CD4-positive, alpha-beta T cell (primary cell): Measurements from ENCODE around the gene LASP1. TPM values are rescaled to one million over a fixed set of nuclear protein-coding genes. Genes with fewer than 3 reads are reported as not detected.

ENCODE experiments used
- ATAC-seq: fragments of 200-7000 bp; cut with Tn5 transposase; one replicate; pipeline ENCODE4 v1.10.0; 2022; ENCODE audit warnings: mild to moderate bottlenecking; ENCODE audit not compliant: poor library complexity
- CTCF ChIA-PET: fragments of 350-600 bp; sonication (Branson Sonifier 250); formaldehyde crosslinking; loops from one replicate; lab custom pipeline; 2021; ENCODE audit warnings: antibody characterized with exemption, inconsistent platforms; lab: Charles Lee
- POLR2A ChIA-PET: fragments of 350-600 bp; sonication (Branson Sonifier 250); formaldehyde crosslinking; loops from one replicate; lab custom pipeline; 2021; ENCODE audit warnings: antibody characterized with exemption, inconsistent platforms; lab: Charles Lee
- DNase-seq, 14 experiments: peaks; one replicate each; pipeline ENCODE4 v3.0.0-alpha.2; 2013 to 2020; ENCODE audit warnings: mixed read lengths in 2 of 14
- H3K27ac ChIP-seq, 2 donors: one replicate each; pipeline versions ENCODE4 v1.5.1 to v1.7.0; 2013; ENCODE audit warnings: low read length in 2 of 2, low read depth in 1 of 2, mild to moderate bottlenecking in 1 of 2
- H3K27me3 ChIP-seq, 2 experiments: 1 replicate in 1 of 2; 2 replicates in 1 of 2; pipeline versions ENCODE4 v1.6.1 to v1.7.0; 2013; ENCODE audit warnings: low read length in 2 of 2, control low read depth in 1 of 2, mild to moderate bottlenecking in 1 of 2, moderate library complexity in 1 of 2; ENCODE audit not compliant: insufficient read depth in 2 of 2, control insufficient read depth in 1 of 2
- H3K36me3 ChIP-seq: one replicate; pipeline ENCODE4 v1.6.1; 2013; ENCODE audit warnings: low read length, control low read depth; ENCODE audit not compliant: insufficient read depth
- H3K4me1 ChIP-seq: one replicate; pipeline ENCODE4 v1.6.1; 2013; ENCODE audit warnings: low read length, control low read depth; ENCODE audit not compliant: insufficient read depth
- H3K4me3 ChIP-seq: one replicate; pipeline ENCODE4 v1.5.1; 2013; ENCODE audit warnings: mild to moderate bottlenecking, low read length, moderate library complexity
- H3K9me3 ChIP-seq, 2 experiments: 1 replicate in 1 of 2; 2 replicates in 1 of 2; pipeline versions ENCODE4 v1.6.1 to v1.7.0; 2013; ENCODE audit warnings: low read length in 2 of 2, mild to moderate bottlenecking in 2 of 2, control low read depth in 1 of 2, moderate library complexity in 1 of 2; ENCODE audit not compliant: control insufficient read depth in 1 of 2, insufficient read depth in 1 of 2
- H3K27ac Mint-ChIP-seq: one replicate; pipeline ENCODE4 v1.8.0; 2020; ENCODE audit warnings: mixed read lengths
- H3K27me3 Mint-ChIP-seq: one replicate; pipeline ENCODE4 v1.8.0; 2021; ENCODE audit warnings: mixed read lengths
- H3K36me3 Mint-ChIP-seq: one replicate; pipeline ENCODE4 v1.8.0; 2021; ENCODE audit warnings: low read depth, mixed read lengths
- H3K4me1 Mint-ChIP-seq: one replicate; pipeline ENCODE4 v1.8.0; 2021; ENCODE audit warnings: low read depth, mixed read lengths
- H3K4me3 Mint-ChIP-seq: one replicate; pipeline ENCODE4 v1.8.0; 2020; ENCODE audit warnings: mild to moderate bottlenecking, mixed read lengths
- H3K9me3 Mint-ChIP-seq: one replicate; pipeline ENCODE4 v1.8.0; 2020; ENCODE audit warnings: mixed read lengths
- CTCF ChIP-seq: fragments of 200-600 bp; IDR thresholded peaks from one replicate; pipeline ENCODE4 v1.8.0; 2022; ENCODE audit warnings: antibody characterized with exemption, mild to moderate bottlenecking
- intact Hi-C, 2 experiments: fragments of 100-400 bp; cut with DNase I in 1 of 2; cut with micrococcal nuclease in 1 of 2; formaldehyde crosslinking; loops; one replicate each; pipeline versions ENCODE4 v1.15.1 to v1.9.0; 2023 to 2025; cut with DNase I, micrococcal nuclease
- total RNA-seq, 174 experiments: library from RNA in 2 of 174; stranded (reverse) in 2 of 174; gene quantifications; one replicate each; pipeline ENCODE4 v1.2.3 and lab custom pipeline; 2021 to 2026

Gene LASP1
- total RNA-seq, 2 experiments from 2014 or later, result 50.1 to 50.5 TPM

- peak overlapping the region; percentile 45 for H3K4me3 ChIP-seq
- ATAC-seq (no peak), DNase-seq (peak in 1 of 14 experiments; percentile 21)
- Mint-ChIP-seq H3K9me3 (no peaks in the 10 kb centered on the region), H3K4me1 (peaks cover 64% of the 10 kb centered on the region), H3K27ac (peak overlapping the region; percentile 94), H3K4me3 (peak overlapping the region; percentile 87), H3K36me3 (peaks cover 54% of the 10 kb centered on the region), H3K27me3 (no peaks in the 10 kb centered on the region)
- H3K27me3 ChIP-seq, result no peaks in the 10 kb centered on the region
- no peaks in the 10 kb centered on the region for H3K9me3 ChIP-seq
- H3K4me1 ChIP-seq, result peaks cover 83% of the 10 kb centered on the region
- H3K36me3 ChIP-seq, result peaks cover 56% of the 10 kb centered on the region
- H3K27ac ChIP-seq, result peak overlapping the region; percentile 90 to 94
- ChIA-PET POLR2A (interaction anchor here (0.7 to 4.5 kb wide), 12 partner anchors 10 to 340 kb away, joined by 3 to 54 read pairs (median 4); partner anchors contain the start of genes LASP1 and RPL23), CTCF (interaction anchor here (0.7 to 3.2 kb wide), 6 partner anchors 17 to 253 kb away, joined by 3 to 16 read pairs (median 6); partner anchors contain the start of genes LASP1 and RPL23)
- intact Hi-C loops, result loop anchor here (2.0 to 5.0 kb wide), 2 partner anchors 29 to 47 kb away; partner anchors contain the start of genes LASP1 (in 2 of the 2) and RPL23 (in 1 of the 2)
- TF ChIP-seq CTCF, result no peak
Measured at GRCh38 chr17:38899421-38899820, 29.6 kb downstream of the LASP1 start.

- Histone ChIP-seq H3K27me3 (no peaks in the 10 kb centered on the region), H3K36me3 (peaks cover 62% of the 10 kb centered on the region), H3K27ac (peak overlapping the region; percentile 2 to 52), H3K4me1 (peaks cover 79% of the 10 kb centered on the region), H3K4me3 (no peak overlapping the region), H3K9me3 (no peaks in the 10 kb centered on the region)
- Mint-ChIP-seq H3K9me3 (no peaks in the 10 kb centered on the region), H3K36me3 (peaks cover 67% of the 10 kb centered on the region), H3K27me3 (no peaks in the 10 kb centered on the region), H3K27ac (peak overlapping the region; percentile 80), H3K4me3 (peak overlapping the region; percentile 45), H3K4me1 (peaks cover 63% of the 10 kb centered on the region)
- no peak for TF ChIP-seq CTCF
- ChIA-PET CTCF (interaction anchor here (1.1 kb wide), 1 partner anchor 23 kb away, joined by 4 read pairs; no protein-coding TSS in a partner anchor), POLR2A (interaction anchor here (0.8 to 4.3 kb wide), 5 partner anchors 20 to 299 kb away, joined by 3 to 14 read pairs (median 8); partner anchors contain the start of genes LASP1, RPL19 and RPL23)
- DNase-seq (peak in 3 of 14 experiments; percentile 51 to 64 (median 63)), ATAC-seq (no peak)
- intact Hi-C loops, result no loop called here
Measured at GRCh38 chr17:38900978-38901656, 31.3 kb downstream of the LASP1 start.

- Histone ChIP-seq H3K4me3 (no peak overlapping the region), H3K9me3 (no peaks in the 10 kb centered on the region), H3K27ac (no peak overlapping the region), H3K36me3 (peaks cover 64% of the 10 kb centered on the region), H3K27me3 (no peaks in the 10 kb centered on the region), H3K4me1 (peaks cover 76% of the 10 kb centered on the region)
- DNase-seq, result no peak
- no peak for TF ChIP-seq CTCF
- POLR2A ChIA-PET, result interaction anchor here (2.1 to 4.3 kb wide), 2 partner anchors 50 to 297 kb away, joined by 5 to 14 read pairs; partner anchors contain the start of genes RPL19 and RPL23
- intact Hi-C loops, result no loop called here
- CTCF ChIA-PET, result interaction anchor here (1.0 to 1.4 kb wide), 2 partner anchors 13 to 21 kb away, joined by 4 read pairs; no protein-coding TSS in a partner anchor
- Mint-ChIP-seq H3K27ac (peak overlapping the region; percentile 64), H3K4me3 (no peak overlapping the region), H3K9me3 (no peaks in the 10 kb centered on the region), H3K27me3 (no peaks in the 10 kb centered on the region), H3K4me1 (peaks cover 47% of the 10 kb centered on the region), H3K36me3 (peaks cover 68% of the 10 kb centered on the region)
- ATAC-seq, result no peak
Measured at GRCh38 chr17:38903404-38903803, 33.5 kb downstream of the LASP1 start.
